ENCODE measurements around the gene CASP3. TPM values are rescaled to one million over a fixed set of nuclear protein-coding genes. Genes with fewer than 3 reads are reported as not detected.

The CASP3 gene
- total and polyA plus RNA-seq, 12 donors = 8.5 to 44.5 (median 19.4) TPM

- H3K36me3 ChIP-seq (replicated peaks in 1 of 2) = peaks cover 0 to 3% of the 10 kb centered on the region in 2 donors
- no peaks in the 10 kb centered on the region for H3K27me3 ChIP-seq
- WGBS, 4 donors = 74 to 90% (median 83%) methylated on average over 5 of the region's 5 CpGs
- no peak overlapping the region for H3K4me3 ChIP-seq
- DNase-seq = no peak
- no peaks in the 10 kb centered on the region for H3K9me3 ChIP-seq (replicated peaks in 1 of 3)
- TF ChIP-seq POLR2A (IDR thresholded peaks at IDR 0.05) = no peak
- no peak overlapping the region for H3K27ac ChIP-seq
- intact Hi-C loops (cut with DNase I) = no loop called here
- H3K4me1 ChIP-seq (replicated peaks in 1 of 2) = no peaks in the 10 kb centered on the region
Observed at GRCh38 chr4:184684491-184685189, 35.4 kb upstream of the CASP3 start.

- no peak overlapping the region for H3K4me3 ChIP-seq
- H3K27ac ChIP-seq = no peak overlapping the region
- intact Hi-C loops (cut with DNase I) = no loop called here
- no peaks in the 10 kb centered on the region for H3K27me3 ChIP-seq
- 76 to 96% (median 89%) methylated on average over 1 of the region's 1 CpG for WGBS, 4 donors
- no peak for DNase-seq
- H3K36me3 ChIP-seq (replicated peaks in 1 of 2) = peaks cover 0 to 6% of the 10 kb centered on the region in 2 donors
- H3K4me1 ChIP-seq (replicated peaks in 1 of 2) = no peaks in the 10 kb centered on the region
- TF ChIP-seq POLR2A (IDR thresholded peaks at IDR 0.05) = no peak
- no peak for TF ChIP-seq CTCF (IDR thresholded peaks at IDR 0.05)
- no peaks in the 10 kb centered on the region for H3K9me3 ChIP-seq (replicated peaks in 1 of 3)
Observed at GRCh38 chr4:184681916-184682315, 32.7 kb upstream of the CASP3 start.

GRCh38 chr4:184680698-184681097 is 31.5 kb upstream of the CASP3 start:
- intact Hi-C loops (cut with DNase I) = no loop called here
- WGBS, 4 donors = 75 to 79% (median 76%) methylated on average over 9 of the region's 9 CpGs

GRCh38 chr4:184675821-184676492 is 26.7 kb upstream of the CASP3 start:
- TF ChIP-seq CTCF (IDR thresholded peaks at IDR 0.05) = no peak
- TF ChIP-seq POLR2A (IDR thresholded peaks at IDR 0.05) = no peak
- no peaks in the 10 kb centered on the region for H3K9me3 ChIP-seq (replicated peaks in 1 of 3)
- DNase-seq = no peak
- H3K27ac ChIP-seq = no peak overlapping the region
- no peaks in the 10 kb centered on the region for H3K4me1 ChIP-seq (replicated peaks in 1 of 2)
- no peak overlapping the region for H3K4me3 ChIP-seq
- H3K27me3 ChIP-seq = no peaks in the 10 kb centered on the region
- H3K36me3 ChIP-seq (replicated peaks in 1 of 2) = peaks cover 0 to 24% of the 10 kb centered on the region in 2 donors
- 84 to 92% (median 90%) methylated on average over 3 of the region's 3 CpGs for WGBS, 4 donors
- intact Hi-C loops (cut with DNase I) = no loop called here

More at GRCh38 chr4:184680698-184681097, 31.5 kb upstream of the CASP3 start:
- Histone ChIP-seq H3K9me3 (replicated peaks in 1 of 3) (no peaks in the 10 kb centered on the region), H3K27ac (no peak overlapping the region), H3K4me1 (replicated peaks in 1 of 2) (no peaks in the 10 kb centered on the region), H3K4me3 (no peak overlapping the region), H3K27me3 (no peaks in the 10 kb centered on the region), H3K36me3 (replicated peaks in 1 of 2) (peaks cover 0 to 6% of the 10 kb centered on the region in 2 donors)
- TF ChIP-seq POLR2A (IDR thresholded peaks at IDR 0.05) (no peak), CTCF (IDR thresholded peaks at IDR 0.05) (no peak)
- DNase-seq = no peak

Data from adrenal gland (tissue), 12 donors.